GM12874 (cell line): Measurements from ENCODE around the gene INPP5A.

ENCODE experiments used
- CTCF ChIP-seq: IDR thresholded peaks from 2 replicates; pipeline ENCODE4 v1.5.1; 2011; ENCODE audit warnings: low read depth, mild to moderate bottlenecking, control low read depth, low read length, moderate library complexity; ENCODE audit not compliant: insufficient read depth

INPP5A gene

DNA sequence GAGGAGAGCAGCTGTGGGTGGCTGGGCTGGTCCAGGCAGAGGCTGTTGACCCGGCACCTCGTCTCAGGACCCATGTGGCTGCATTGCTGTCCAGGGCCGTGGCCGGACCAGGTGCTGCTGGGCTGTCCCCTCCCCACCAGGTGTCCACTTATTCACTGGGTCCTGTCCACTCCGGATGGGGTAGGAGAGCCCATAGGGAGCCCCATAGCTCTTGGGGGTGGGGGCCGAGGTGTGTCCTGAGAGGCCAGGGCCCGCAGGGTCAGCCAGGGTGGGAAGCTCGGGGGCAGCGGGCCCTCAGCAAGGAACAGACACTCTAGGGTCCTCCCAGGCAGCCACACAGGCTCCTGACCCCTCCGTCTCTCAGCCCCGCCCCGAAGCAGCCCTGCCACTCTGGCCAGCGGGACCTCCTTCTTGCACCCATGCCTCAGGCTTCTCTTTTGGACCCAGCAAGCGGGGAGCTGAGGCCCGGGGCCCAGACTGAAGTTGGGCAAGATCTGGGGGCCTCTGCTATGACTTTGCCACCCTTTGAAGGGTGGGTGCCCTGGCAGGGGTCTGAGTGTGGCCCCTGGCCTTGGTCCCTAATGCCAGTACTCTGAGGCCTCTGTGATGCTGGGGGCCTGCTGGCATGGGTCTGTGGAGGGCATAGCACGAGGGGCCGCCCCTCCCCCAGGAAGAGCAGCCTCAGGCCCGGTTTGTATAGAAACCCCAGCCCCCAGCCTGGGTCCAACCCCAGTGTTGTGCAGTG lies 162.0 kb downstream of the INPP5A start:
- TF ChIP-seq CTCF = no peak

- TF ChIP-seq CTCF = no peak
Observed at GRCh38 chr10:132700156-132701098, 162.8 kb downstream of the INPP5A start.

DNA sequence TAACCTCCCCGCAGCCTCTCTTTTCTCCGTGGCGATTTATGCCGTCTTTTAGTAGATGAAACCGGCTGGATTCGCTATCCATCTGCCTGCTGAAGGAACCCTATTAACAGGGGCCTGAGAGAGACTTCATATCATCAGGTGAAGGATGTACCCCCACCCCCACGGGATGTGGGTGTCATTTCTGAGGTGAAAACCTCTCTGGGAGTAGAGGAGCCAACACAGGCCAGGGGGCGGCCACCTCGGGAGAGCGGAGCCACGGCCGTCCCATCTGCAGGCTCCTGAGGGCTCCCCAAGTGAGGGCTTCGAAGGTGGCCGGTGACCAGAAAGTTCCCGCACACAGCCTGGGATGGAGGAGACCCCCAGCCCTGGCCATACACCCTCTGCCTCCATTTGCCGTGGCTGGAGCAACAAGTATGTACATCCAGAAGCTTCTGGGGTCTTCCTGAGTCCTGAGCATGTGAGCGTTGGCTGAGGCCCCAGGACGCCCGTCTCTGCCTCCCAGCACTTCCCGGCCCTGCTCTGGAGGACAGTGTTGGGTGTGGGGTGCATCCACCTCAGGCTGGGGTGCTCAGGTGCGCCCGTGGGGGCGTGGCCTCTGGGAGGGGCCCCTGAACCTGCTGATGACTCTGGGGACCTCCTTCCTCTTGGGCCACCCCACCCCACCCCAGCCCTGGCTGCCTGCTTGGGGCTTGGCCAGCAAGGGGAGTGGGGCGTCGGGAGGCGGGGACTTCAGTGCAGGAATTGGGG lies 163.7 kb downstream of the INPP5A start:
- TF ChIP-seq CTCF = no peak

GRCh38 chr10:132701846-132702190 lies 164.2 kb downstream of the INPP5A start:
- no peak for TF ChIP-seq CTCF

- TF ChIP-seq CTCF = no peak
Observed at GRCh38 chr10:132702601-132703418, 165.2 kb downstream of the INPP5A start.

DNA sequence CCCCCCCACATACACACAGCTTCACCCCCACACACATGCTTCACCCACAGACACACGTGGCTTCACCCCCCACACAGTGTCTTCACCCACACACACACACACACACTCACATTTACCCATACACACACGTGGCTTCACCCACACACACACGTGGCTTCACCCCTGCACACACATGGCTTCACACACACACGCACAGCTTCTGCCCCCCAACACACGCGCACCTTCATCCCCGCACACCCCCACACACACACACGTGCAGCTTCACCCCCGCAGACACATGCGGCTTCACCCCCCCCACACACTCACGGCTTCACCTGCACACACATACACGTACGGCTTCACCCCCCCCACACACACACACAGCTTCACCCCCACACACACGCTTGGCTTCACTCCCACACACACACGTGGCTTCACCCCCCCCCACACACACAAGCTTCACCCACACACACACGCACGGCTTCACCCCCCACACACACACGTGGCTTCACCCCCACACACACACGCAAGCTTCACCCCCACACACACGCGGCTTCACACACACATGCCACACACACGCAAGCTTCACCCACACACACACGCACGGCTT lies 165.9 kb downstream of the INPP5A start:
- no peak for TF ChIP-seq CTCF
